Osteocyte (in vitro differentiated cells): Measurements from ENCODE around the gene GRIA3. TPM values are rescaled to one million over a fixed set of nuclear protein-coding genes. Genes with fewer than 3 reads are reported as not detected.
"Not testable (repeated sequence)": the region's sequence is repeated elsewhere in the genome, so short reads cannot be mapped to it uniquely, and the experiment has no call there.

Source experiments
- DNase-seq: peaks from one replicate; pipeline ENCODE4 v3.0.0; 2021; ENCODE audit warnings: mixed read lengths; ENCODE audit not compliant: unreplicated experiment; ENCODE audit errors: extremely low spot score
- H3K27ac Mint-ChIP-seq: one replicate; pipeline ENCODE4 v1.8.0; 2021; ENCODE audit warnings: mild to moderate bottlenecking, mixed read lengths; ENCODE audit not compliant: unreplicated experiment
- H3K27me3 Mint-ChIP-seq: one replicate; pipeline ENCODE4 v1.8.0; 2021; ENCODE audit warnings: mixed read lengths; ENCODE audit not compliant: unreplicated experiment
- H3K36me3 Mint-ChIP-seq: one replicate; pipeline ENCODE4 v1.8.0; 2021; ENCODE audit warnings: mixed read lengths; ENCODE audit not compliant: unreplicated experiment
- H3K4me1 Mint-ChIP-seq: one replicate; pipeline ENCODE4 v1.8.0; 2021; ENCODE audit warnings: mixed read lengths; ENCODE audit not compliant: unreplicated experiment
- H3K4me3 Mint-ChIP-seq: one replicate; pipeline ENCODE4 v1.8.0; 2021; ENCODE audit warnings: mild to moderate bottlenecking, moderate library complexity, mixed read lengths; ENCODE audit not compliant: unreplicated experiment
- H3K9me3 Mint-ChIP-seq: one replicate; pipeline ENCODE4 v1.8.0; 2021; ENCODE audit warnings: mixed read lengths; ENCODE audit not compliant: unreplicated experiment
- CTCF ChIP-seq: fragments of 200-600 bp; sonication (generic); IDR thresholded peaks from 2 replicates; pipeline ENCODE4 v1.5.0; 2021; ENCODE audit warnings: antibody characterized with exemption, mild to moderate bottlenecking, moderate library complexity
- total RNA-seq: library from RNA; stranded (reverse); gene quantifications from 2 replicates; pipeline ENCODE4 v1.2.1, GENCODE V29; 2021

GRIA3 gene
- total RNA-seq, 1 donor from 2014 or later, result not detected

GRCh38 chrX:123282241-123282640 lies 98.2 kb downstream of the GRIA3 start:
- no peak for TF ChIP-seq CTCF
- H3K4me1 Mint-ChIP-seq, result no peaks in the 10 kb centered on the region
- H3K27ac Mint-ChIP-seq, result no peak overlapping the region
- no peak overlapping the region for H3K4me3 Mint-ChIP-seq
- no peak for DNase-seq
- H3K9me3 Mint-ChIP-seq, result peaks cover 13% of the 10 kb centered on the region
- no peaks in the 10 kb centered on the region for H3K27me3 Mint-ChIP-seq
- H3K36me3 Mint-ChIP-seq, result no peaks in the 10 kb centered on the region

- H3K4me1 Mint-ChIP-seq, H3K27me3 Mint-ChIP-seq, H3K4me3 Mint-ChIP-seq, H3K27ac Mint-ChIP-seq, DNase-seq, H3K36me3 Mint-ChIP-seq: not testable (repeated sequence)
- peaks cover 15% of the 10 kb centered on the region for H3K9me3 Mint-ChIP-seq
These were observed 99.3 kb downstream of the GRIA3 start for GRCh38 chrX:123283407-123283806.

- no peak for DNase-seq
- Mint-ChIP-seq H3K27ac (no peak overlapping the region), H3K4me3 (no peak overlapping the region), H3K4me1 (no peaks in the 10 kb centered on the region), H3K36me3 (no peaks in the 10 kb centered on the region), H3K9me3 (peaks cover 32% of the 10 kb centered on the region), H3K27me3 (no peaks in the 10 kb centered on the region)
- no peak for TF ChIP-seq CTCF
These were observed 107.5 kb downstream of the GRIA3 start for GRCh38 chrX:123291623-123292022.

- no peak for DNase-seq
- Mint-ChIP-seq H3K4me1 (no peaks in the 10 kb centered on the region), H3K36me3 (no peaks in the 10 kb centered on the region), H3K27me3 (no peaks in the 10 kb centered on the region), H3K27ac (no peak overlapping the region), H3K9me3 (peaks cover 29% of the 10 kb centered on the region), H3K4me3 (no peak overlapping the region)
- no peak for TF ChIP-seq CTCF
These were observed 113.9 kb downstream of the GRIA3 start for GRCh38 chrX:123298026-123298425.

- no peak overlapping the region for H3K27ac Mint-ChIP-seq
These were observed 119.4 kb downstream of the GRIA3 start for GRCh38 chrX:123303429-123303828.

More at GRCh38 chrX:123303429-123303828, 119.4 kb downstream of the GRIA3 start:
- H3K36me3 Mint-ChIP-seq, result no peaks in the 10 kb centered on the region
- peaks cover 38% of the 10 kb centered on the region for H3K9me3 Mint-ChIP-seq
- no peak for TF ChIP-seq CTCF
- H3K4me3 Mint-ChIP-seq, result no peak overlapping the region
- DNase-seq, result no peak
- no peaks in the 10 kb centered on the region for H3K4me1 Mint-ChIP-seq
- H3K27me3 Mint-ChIP-seq, result no peaks in the 10 kb centered on the region
